ENCODE data around the gene ALOXE3. TPM values are rescaled to one million over a fixed set of nuclear protein-coding genes. Genes with fewer than 3 reads are reported as not detected.
A peak's percentile ranks its signal among the peaks of the same experiment; 100 is the strongest.

ALOXE3 gene
- total and polyA plus RNA-seq, 7 donors: 0.17 TPM; not detected in 6

DNA sequence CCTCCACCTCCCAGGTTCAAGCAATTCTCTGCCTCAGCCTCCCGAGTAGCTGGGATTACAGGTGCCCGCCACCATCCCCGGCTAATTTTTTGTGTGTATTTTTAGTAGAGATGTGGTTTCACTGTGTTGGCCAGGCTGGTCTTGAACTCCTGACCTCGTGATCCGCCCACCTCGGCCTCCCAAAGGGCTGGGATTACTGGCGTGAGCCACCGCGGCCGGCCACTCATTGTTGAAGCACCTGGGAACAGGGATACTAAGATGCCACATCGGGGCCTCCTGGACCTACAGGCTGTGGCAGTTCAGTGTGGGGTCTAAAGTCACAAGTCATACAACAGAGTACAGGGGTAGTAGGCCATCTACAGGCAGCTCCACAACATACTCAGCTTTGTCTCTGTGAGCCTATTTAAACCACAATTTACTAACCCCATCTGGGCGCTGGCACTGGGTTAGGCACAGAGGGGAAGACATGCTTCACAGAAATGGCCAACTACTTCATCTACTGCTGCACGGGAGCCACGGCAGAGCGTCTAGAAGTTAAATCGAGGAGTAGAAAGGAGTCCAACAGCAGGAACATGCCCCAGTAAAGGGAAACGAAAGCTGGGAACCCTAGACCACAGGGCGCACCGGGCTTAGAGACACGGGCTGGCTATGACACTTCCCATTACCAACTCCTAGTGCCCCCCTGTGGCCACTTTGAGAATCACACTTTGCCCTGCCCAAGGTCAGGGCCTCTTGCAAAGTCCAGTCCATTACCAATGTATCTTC is 40.1 kb upstream of the ALOXE3 start:
- Histone ChIP-seq H3K27me3 (no peaks in the 10 kb centered on the region), H3K4me1 (peaks cover 0 to 59% (median 54%) of the 10 kb centered on the region in 4 donors)
- intact Hi-C loops (cut with DNase I): loop anchor here (1.0 to 5.0 kb wide), 4 partner anchors 20 to 316 kb away; partner anchors contain the start of gene HES7

DNA sequence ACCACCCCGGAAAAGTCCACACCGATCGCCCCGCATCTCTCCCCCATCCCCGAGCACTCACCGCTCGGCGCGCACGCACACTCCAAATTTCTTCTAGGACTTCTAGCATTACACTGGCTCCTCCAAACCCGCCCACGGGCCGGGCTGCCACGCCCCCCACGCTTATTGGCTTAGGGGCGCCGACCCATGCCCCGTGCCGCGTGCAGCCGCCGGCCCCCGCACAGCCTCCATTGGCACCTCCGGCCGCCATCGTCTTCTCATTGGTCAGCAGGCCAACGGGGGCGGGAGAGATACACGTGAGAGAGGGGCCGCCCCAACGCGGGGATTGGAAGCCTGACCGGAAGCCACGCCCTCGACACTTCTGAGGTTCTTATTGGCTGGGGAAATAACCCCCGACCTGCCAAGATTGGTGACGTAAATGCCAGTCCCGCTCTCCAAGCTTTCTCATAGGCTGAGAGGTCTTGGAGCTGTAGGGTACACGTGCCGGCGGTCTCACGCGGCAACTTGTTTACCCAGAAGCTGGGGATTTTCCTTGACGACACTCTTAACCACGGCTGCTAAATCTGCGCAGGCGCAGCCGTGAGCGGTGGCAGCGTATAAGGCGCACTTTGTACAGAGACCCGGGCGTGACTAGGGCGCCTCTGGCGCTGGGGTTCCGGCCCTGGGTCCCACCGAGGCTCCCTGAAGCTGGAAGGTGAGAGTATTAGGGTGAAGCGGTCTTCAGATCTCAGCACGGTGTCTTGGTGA is 38.1 kb upstream of the ALOXE3 start:
- Histone ChIP-seq H3K4me3 (peak overlapping the region; percentile 93 to 97 (median 96)), H3K4me1 (peaks cover 0 to 58% (median 54%) of the 10 kb centered on the region in 4 donors), H3K27me3 (no peaks in the 10 kb centered on the region), H3K27ac (peak overlapping the region; percentile 99 to 100 (median 100)), H3K36me3 (peaks cover 0 to 28% (median 20%) of the 10 kb centered on the region in 4 donors), H3K9me3 (no peaks in the 10 kb centered on the region)
- intact Hi-C loops (cut with DNase I): loop anchor here (5.0 kb wide), 1 partner anchor 314 kb away; no protein-coding TSS in a partner anchor
- DNase-seq: peak; percentile 100
- TF ChIP-seq POLR2A (IDR thresholded peaks at IDR 0.05) (peak; percentile 100), POLR2AphosphoS5 (IDR thresholded peaks at IDR 0.05) (peak; percentile 100), EP300 (IDR thresholded peaks at IDR 0.05) (peak; percentile 59 to 98 (median 77))
- TF ChIP-seq, protein P1, sequence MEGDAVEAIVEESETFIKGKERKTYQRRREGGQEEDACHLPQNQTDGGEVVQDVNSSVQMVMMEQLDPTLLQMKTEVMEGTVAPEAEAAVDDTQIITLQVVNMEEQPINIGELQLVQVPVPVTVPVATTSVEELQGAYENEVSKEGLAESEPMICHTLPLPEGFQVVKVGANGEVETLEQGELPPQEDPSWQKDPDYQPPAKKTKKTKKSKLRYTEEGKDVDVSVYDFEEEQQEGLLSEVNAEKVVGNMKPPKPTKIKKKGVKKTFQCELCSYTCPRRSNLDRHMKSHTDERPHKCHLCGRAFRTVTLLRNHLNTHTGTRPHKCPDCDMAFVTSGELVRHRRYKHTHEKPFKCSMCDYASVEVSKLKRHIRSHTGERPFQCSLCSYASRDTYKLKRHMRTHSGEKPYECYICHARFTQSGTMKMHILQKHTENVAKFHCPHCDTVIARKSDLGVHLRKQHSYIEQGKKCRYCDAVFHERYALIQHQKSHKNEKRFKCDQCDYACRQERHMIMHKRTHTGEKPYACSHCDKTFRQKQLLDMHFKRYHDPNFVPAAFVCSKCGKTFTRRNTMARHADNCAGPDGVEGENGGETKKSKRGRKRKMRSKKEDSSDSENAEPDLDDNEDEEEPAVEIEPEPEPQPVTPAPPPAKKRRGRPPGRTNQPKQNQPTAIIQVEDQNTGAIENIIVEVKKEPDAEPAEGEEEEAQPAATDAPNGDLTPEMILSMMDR (IDR thresholded peaks at IDR 0.05): no peak
- 0 to 1% methylated on average over 59 of the region's 59 CpGs for WGBS, 2 donors

More for the DNA sequence above, 40.1 kb upstream of the ALOXE3 start:
- WGBS, 2 donors: 38 to 48% methylated on average over 20 of the region's 20 CpGs
- Histone ChIP-seq H3K36me3 (peaks cover 0 to 22% (median 14%) of the 10 kb centered on the region in 4 donors), H3K4me3 (peak overlapping the region in 1 of 4 donors; percentile 9), H3K9me3 (no peaks in the 10 kb centered on the region), H3K27ac (peak overlapping the region; percentile 98 to 100 (median 99))
- peak; percentile 96 for DNase-seq
- no peak for TF ChIP-seq EP300 (IDR thresholded peaks at IDR 0.05)
- TF ChIP-seq POLR2AphosphoS5 (IDR thresholded peaks at IDR 0.05): peak; percentile 40 to 68 (median 64)
- TF ChIP-seq, protein P1 (IDR thresholded peaks at IDR 0.05): peak in 3 of 4 experiments; percentile 82 to 89 (median 84)

DNA sequence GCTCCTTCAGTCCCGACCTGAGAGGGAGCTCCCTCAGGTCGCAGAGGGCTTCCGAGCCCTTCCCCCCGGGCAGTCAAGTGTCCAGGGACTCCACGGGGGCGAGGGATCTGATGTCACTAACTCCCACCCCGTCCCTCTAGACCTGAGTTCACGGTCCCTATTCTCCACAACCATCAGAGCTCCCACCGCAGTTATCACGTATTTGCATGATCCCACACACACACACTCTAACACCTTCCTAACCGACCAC is 37.6 kb upstream of the ALOXE3 start:
- 0 to 3% methylated on average over 11 of the region's 11 CpGs for whole genome bisulfite sequencing, 2 donors
- no peak for DNase-seq
- no peak for TF ChIP-seq POLR2A (IDR thresholded peaks at IDR 0.05)
- intact Hi-C loops (cut with DNase I): loop anchor here (5.0 kb wide), 1 partner anchor 314 kb away; no protein-coding TSS in a partner anchor
- H3K4me1 ChIP-seq: peaks cover 0 to 54% (median 51%) of the 10 kb centered on the region in 4 donors
- no peaks in the 10 kb centered on the region for H3K27me3 ChIP-seq
- H3K27ac ChIP-seq: peak overlapping the region; percentile 99 to 100 (median 100)
- H3K36me3 ChIP-seq: peaks cover 0 to 24% (median 15%) of the 10 kb centered on the region in 4 donors
- peak overlapping the region; percentile 93 to 97 (median 96) for H3K4me3 ChIP-seq
- H3K9me3 ChIP-seq: no peaks in the 10 kb centered on the region

DNA sequence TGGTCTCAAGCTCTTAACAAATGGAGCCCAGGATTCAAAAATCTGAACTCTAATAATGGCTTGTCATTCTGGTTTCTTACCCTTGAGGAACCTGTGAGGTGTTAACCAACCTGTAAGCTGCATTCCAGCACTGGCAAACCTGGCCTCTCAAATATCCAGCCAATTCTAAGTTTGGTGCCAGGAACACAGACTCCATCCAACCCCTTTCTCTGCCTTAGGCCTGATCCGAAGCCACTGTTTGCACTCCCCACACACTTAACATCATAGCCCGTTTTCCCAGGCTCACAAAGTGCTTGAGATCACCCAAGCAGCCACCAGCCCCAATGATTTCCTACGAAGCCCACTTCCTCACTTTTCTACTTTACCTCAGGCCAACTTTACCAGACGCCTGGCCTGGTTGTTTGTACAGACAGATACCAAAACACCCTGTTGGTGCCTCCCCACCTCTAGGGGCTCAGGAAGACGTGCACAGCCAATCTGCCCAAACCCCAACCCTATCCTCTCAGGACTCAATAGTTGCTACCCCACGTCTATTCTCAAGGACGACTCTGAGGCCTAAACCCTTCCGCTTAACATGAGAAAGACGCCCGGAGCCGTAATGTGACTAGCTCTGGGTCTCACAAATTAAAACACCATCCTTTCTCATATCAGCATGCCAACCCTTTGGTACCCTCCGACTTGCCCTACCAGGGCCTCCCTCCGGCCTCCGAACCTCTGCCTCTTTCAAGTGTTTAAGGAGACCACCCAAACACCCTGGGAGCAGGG is 37.1 kb upstream of the ALOXE3 start:
- peaks cover 0 to 54% (median 51%) of the 10 kb centered on the region in 4 donors for H3K4me1 ChIP-seq
- 14 to 43% methylated on average over 14 of the region's 14 CpGs for WGBS, 2 donors
- DNase-seq: peak; percentile 67

DNA sequence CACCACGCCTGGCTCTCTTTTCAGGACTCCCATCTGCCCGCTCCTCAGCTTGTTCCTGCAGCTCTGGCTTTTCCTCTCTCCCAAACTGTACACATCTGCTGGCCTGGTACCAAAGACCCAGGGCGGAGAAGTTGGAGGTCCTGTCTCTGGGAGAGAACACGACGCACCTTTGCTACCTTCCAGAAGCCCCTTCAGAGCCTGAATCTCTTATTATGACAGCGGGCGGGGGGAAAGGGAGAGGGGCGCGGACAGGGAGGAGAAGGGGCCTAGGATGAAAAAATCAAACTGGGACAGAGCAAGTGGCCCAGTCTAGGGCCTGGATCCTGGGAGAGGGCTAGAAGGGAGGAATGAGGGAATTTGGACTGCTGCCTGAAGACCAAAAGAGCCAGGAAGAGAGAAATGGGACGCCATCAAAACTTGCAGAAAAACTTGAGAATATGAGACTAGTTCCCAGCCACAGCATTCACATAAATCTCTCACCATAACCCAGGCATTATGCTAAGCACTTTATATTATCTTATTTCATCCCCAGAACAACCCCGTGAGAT is 36.4 kb upstream of the ALOXE3 start:
- Histone ChIP-seq H3K9me3 (no peaks in the 10 kb centered on the region), H3K4me3 (peak overlapping the region; percentile 93 to 97 (median 96)), H3K36me3 (peaks cover 12 to 26% (median 20%) of the 10 kb centered on the region in 4 donors), H3K27me3 (no peaks in the 10 kb centered on the region), H3K27ac (peak overlapping the region; percentile 99 to 100 (median 100)), H3K4me1 (peaks cover 0 to 59% (median 55%) of the 10 kb centered on the region in 4 donors)
- DNase-seq: no peak
- intact Hi-C loops (cut with DNase I): loop anchor here (5.0 kb wide), 1 partner anchor 312 kb away; no protein-coding TSS in a partner anchor
- no peak for TF ChIP-seq EP300 (IDR thresholded peaks at IDR 0.05)
- peak; percentile 47 to 72 for TF ChIP-seq POLR2A (IDR thresholded peaks at IDR 0.05)
- whole genome bisulfite sequencing, 2 donors: 31 to 53% methylated on average over 11 of the region's 11 CpGs

More for the DNA sequence above, 37.1 kb upstream of the ALOXE3 start:
- Histone ChIP-seq H3K4me3 (peak overlapping the region; percentile 93 to 97 (median 96)), H3K36me3 (peaks cover 4 to 23% (median 14%) of the 10 kb centered on the region in 4 donors), H3K27me3 (no peaks in the 10 kb centered on the region), H3K9me3 (no peaks in the 10 kb centered on the region), H3K27ac (peak overlapping the region; percentile 99 to 100 (median 100))
- intact Hi-C loops (cut with DNase I): loop anchor here (5.0 kb wide), 1 partner anchor 313 kb away; no protein-coding TSS in a partner anchor
- peak in 2 of 4 donors; percentile 2 to 4 for TF ChIP-seq POLR2AphosphoS5 (IDR thresholded peaks at IDR 0.05)
- no peak for TF ChIP-seq EP300 (IDR thresholded peaks at IDR 0.05)

All from sigmoid colon (tissue), 7 donors.